Astrocyte (in vitro differentiated cells and primary cell): Measurements from ENCODE around the gene CCZ1.
"Not testable (repeated sequence)": the region's sequence is repeated elsewhere in the genome, so short reads cannot be mapped to it uniquely, and the experiment has no call there.

ENCODE experiments used
- CTCF ChIP-seq: IDR thresholded peaks from 2 replicates; pipeline ENCODE4 v1.5.1; 2011; ENCODE audit warnings: low read depth, mild to moderate bottlenecking, inconsistent platforms, low read length, moderate library complexity; ENCODE audit not compliant: insufficient read depth
- EZH2 ChIP-seq: IDR thresholded peaks from 2 replicates; pipeline ENCODE4 v1.6.1; 2012; ENCODE audit warnings: mild to moderate bottlenecking, low read length, inconsistent platforms; ENCODE audit not compliant: insufficient read depth

- not testable (repeated sequence) for TF ChIP-seq CTCF, EZH2
Measured at GRCh38 chr7:5858494-5858893, 40.0 kb upstream of the CCZ1 start.
